ENCODE results near the gene WBP4. TPM values are rescaled to one million over a fixed set of nuclear protein-coding genes. Genes with fewer than 3 reads are reported as not detected.
"Not testable (repeated sequence)": the region's sequence is repeated elsewhere in the genome, so short reads cannot be mapped to it uniquely, and the experiment has no call there.

The WBP4 gene
- total RNA-seq, 1 experiment from 2014 or later = 14.5 TPM

- POLR2A ChIA-PET = no interaction called here
- Histone ChIP-seq H2AFZ (ENCODE audit: low read depth, low read length, poor library complexity, severe bottlenecking) (no peak overlapping the region), H3K9ac (ENCODE audit: low read length) (no peak overlapping the region), H3K9me2 (ENCODE audit: insufficient read depth) (no peaks in the 10 kb centered on the region), H3K79me2 (ENCODE audit: insufficient read depth, low read length) (no peaks in the 10 kb centered on the region), H3K9me3 (ENCODE audit: control insufficient read depth in 1 of 2, insufficient read depth in 1 of 2, low read depth in 1 of 2, low read length in 2 of 2) (no peaks in the 10 kb centered on the region), H3K36me3 (ENCODE audit: control insufficient read depth in 1 of 2, insufficient read depth in 2 of 2, low read length in 2 of 2) (peaks cover 4% of the 10 kb centered on the region in 2 experiments; a peak in 2 of 4 replicates), H4K20me1 (ENCODE audit: insufficient read depth) (no peaks in the 10 kb centered on the region), H3K27ac (ENCODE audit: low read depth, low read length) (no peak overlapping the region), H3K4me2 (ENCODE audit: low read length) (no peak overlapping the region), H3K4me3 (replicated peaks in 1 of 2; ENCODE audit: low read depth in 1 of 2, low read length in 2 of 2) (no peak overlapping the region), H3K4me1 (ENCODE audit: control insufficient read depth in 1 of 2, insufficient read depth in 2 of 2, low read length in 2 of 2) (no peaks in the 10 kb centered on the region), H3K27me3 (ENCODE audit: insufficient read depth, low read length) (no peaks in the 10 kb centered on the region)
- RAD21 ChIA-PET (ENCODE audit: low non-redundant PET in 1 of 2, low total read pairs in 2 of 2, uncharacterized antibody in 2 of 2, unreplicated experiment in 2 of 2) = no interaction called here
- CTCF ChIA-PET = interaction anchor here (1.0 kb wide), 1 partner anchor 12 kb away, joined by 3 read pairs; no protein-coding TSS in a partner anchor
- no peak for ATAC-seq
- BruUV-seq (replicated peaks) = no TSS peak
- no peak for TF ChIP-seq POLR2A (IDR thresholded peaks at IDR 0.05; ENCODE audit: borderline replicate concordance, extremely low read depth, insufficient read depth, insufficient read length)
- no peak for TF ChIP-seq YY1 (IDR thresholded peaks at IDR 0.05; ENCODE audit: extremely low read depth, insufficient replicate concordance, low read depth, low read length)
- no peak for TF ChIP-seq SIN3A (IDR thresholded peaks at IDR 0.05; ENCODE audit: low read depth)
- DNase-seq (ENCODE audit: low read depth, low spot score) = no peak
- intact Hi-C loops (cut with micrococcal nuclease) = no loop called here
Measured at GRCh38 chr13:41085961-41086585, 24.8 kb downstream of the WBP4 start.

- RAD21 ChIA-PET (ENCODE audit: low non-redundant PET in 1 of 2, low total read pairs in 2 of 2, uncharacterized antibody in 2 of 2, unreplicated experiment in 2 of 2); BruUV-seq (replicated peaks); H3K4me2 ChIP-seq (ENCODE audit: low read length); H3K9ac ChIP-seq (ENCODE audit: low read length); ATAC-seq; DNase-seq (ENCODE audit: low read depth, low spot score); POLR2A ChIA-PET; intact Hi-C loops (cut with micrococcal nuclease); H3K9me3 ChIP-seq (ENCODE audit: control insufficient read depth in 1 of 2, insufficient read depth in 1 of 2, low read depth in 1 of 2, low read length in 2 of 2); H3K27me3 ChIP-seq (ENCODE audit: insufficient read depth, low read length); H3K79me2 ChIP-seq (ENCODE audit: insufficient read depth, low read length); H2AFZ ChIP-seq (ENCODE audit: low read depth, low read length, poor library complexity, severe bottlenecking); H3K27ac ChIP-seq (ENCODE audit: low read depth, low read length); H3K4me1 ChIP-seq (ENCODE audit: control insufficient read depth in 1 of 2, insufficient read depth in 2 of 2, low read length in 2 of 2); CTCF ChIA-PET; H3K36me3 ChIP-seq (ENCODE audit: control insufficient read depth in 1 of 2, insufficient read depth in 2 of 2, low read length in 2 of 2); H3K4me3 ChIP-seq (replicated peaks in 1 of 2; ENCODE audit: low read depth in 1 of 2, low read length in 2 of 2); H3K9me2 ChIP-seq (ENCODE audit: insufficient read depth); H4K20me1 ChIP-seq (ENCODE audit: insufficient read depth): not testable (repeated sequence)
Measured at GRCh38 chr13:41095681-41096080, 34.4 kb downstream of the WBP4 start.

All from HCT116 (cell line).